Measurements from ENCODE around the gene TPTE. TPM values are rescaled to one million over a fixed set of nuclear protein-coding genes. Genes with fewer than 3 reads are reported as not detected.
"Not testable (repeated sequence)": the region's sequence is repeated elsewhere in the genome, so short reads cannot be mapped to it uniquely, and the experiment has no call there.

Gene TPTE
- polyA plus RNA-seq, 4 donors: 0.03 TPM; not detected in 3

GRCh38 chr21:10616061-10616460 is 94.7 kb downstream of the TPTE start:
- DNase-seq (ENCODE audit: low read depth in 4 of 4, low spot score in 3 of 4): not testable (repeated sequence)

GRCh38 chr21:10616535-10616934 is 95.2 kb downstream of the TPTE start:
- no peak for DNase-seq (ENCODE audit: low read depth in 4 of 4, low spot score in 3 of 4)

GRCh38 chr21:10617133-10617752 is 95.9 kb downstream of the TPTE start:
- DNase-seq (ENCODE audit: low read depth in 4 of 4, low spot score in 3 of 4): not testable (repeated sequence)

- no peak for DNase-seq (ENCODE audit: low read depth in 4 of 4, low spot score in 3 of 4)
These were observed 106.0 kb downstream of the TPTE start for GRCh38 chr21:10627316-10627863.

- DNase-seq (ENCODE audit: low read depth in 4 of 4, low spot score in 3 of 4): not testable (repeated sequence)
These were observed 107.9 kb downstream of the TPTE start for GRCh38 chr21:10629239-10629638.

GRCh38 chr21:10630829-10631228 is 109.4 kb downstream of the TPTE start:
- not testable (repeated sequence) for DNase-seq (ENCODE audit: low read depth in 4 of 4, low spot score in 3 of 4)

- DNase-seq (ENCODE audit: low read depth in 4 of 4, low spot score in 3 of 4): not testable (repeated sequence)
These were observed 109.9 kb downstream of the TPTE start for GRCh38 chr21:10631316-10631715.

GRCh38 chr21:10638144-10638543 is 116.8 kb downstream of the TPTE start:
- not testable (repeated sequence) for DNase-seq (ENCODE audit: low read depth in 4 of 4, low spot score in 3 of 4)

- no peak for DNase-seq (ENCODE audit: low read depth in 4 of 4, low spot score in 3 of 4)
These were observed 117.7 kb downstream of the TPTE start for GRCh38 chr21:10639123-10639522.

- not testable (repeated sequence) for DNase-seq (ENCODE audit: low read depth in 4 of 4, low spot score in 3 of 4)
These were observed 118.4 kb downstream of the TPTE start for GRCh38 chr21:10639746-10640145.

GRCh38 chr21:10640446-10640845 is 119.1 kb downstream of the TPTE start:
- no peak for DNase-seq (ENCODE audit: low read depth in 4 of 4, low spot score in 3 of 4)

- DNase-seq (ENCODE audit: low read depth in 4 of 4, low spot score in 3 of 4): no peak
These were observed 119.7 kb downstream of the TPTE start for GRCh38 chr21:10641107-10641506.

- DNase-seq (ENCODE audit: low read depth in 4 of 4, low spot score in 3 of 4): not testable (repeated sequence)
These were observed 124.3 kb downstream of the TPTE start for GRCh38 chr21:10645667-10646066.

- DNase-seq (ENCODE audit: low read depth in 4 of 4, low spot score in 3 of 4): not testable (repeated sequence)
These were observed 128.2 kb downstream of the TPTE start for GRCh38 chr21:10649350-10650149.

- not testable (repeated sequence) for DNase-seq (ENCODE audit: low read depth in 4 of 4, low spot score in 3 of 4)
These were observed 128.9 kb downstream of the TPTE start for GRCh38 chr21:10650297-10650696.
